ENCODE data around the gene CRIM1. TPM values are rescaled to one million over a fixed set of nuclear protein-coding genes. Genes with fewer than 3 reads are reported as not detected.

Gene CRIM1
- total RNA-seq, 1 experiment from 2014 or later = 133 TPM

GRCh38 chr2:36553683-36554082 lies 198.1 kb downstream of the CRIM1 start:
- intact Hi-C loops (cut with micrococcal nuclease; ENCODE audit: unreplicated experiment) = no loop called here
- H3F3A ChIP-seq (ENCODE audit: insufficient read depth, low read depth) = no peaks in the 10 kb centered on the region
- H4K20me1 ChIP-seq (ENCODE audit: insufficient read depth) = no peaks in the 10 kb centered on the region
- no peak overlapping the region for H3K27ac ChIP-seq
- H3K9me2 ChIP-seq (ENCODE audit: insufficient read depth) = no peaks in the 10 kb centered on the region
- no peaks in the 10 kb centered on the region for H3K79me2 ChIP-seq (ENCODE audit: low read depth)
- H3K36me3 ChIP-seq (ENCODE audit: low read depth) = peaks cover 23% of the 10 kb centered on the region
- H3K27me3 ChIP-seq (ENCODE audit: insufficient read depth, low read depth) = no peaks in the 10 kb centered on the region
- TF ChIP-seq EZH2 (IDR thresholded peaks at IDR 0.05; ENCODE audit: low read depth) = no peak
- no peak for TF ChIP-seq CTCF (conservative IDR thresholded peaks at IDR 0.05)
- no peak for DNase-seq
- no peaks in the 10 kb centered on the region for H3K9me3 ChIP-seq (ENCODE audit: insufficient read depth, low read depth)
- no peak overlapping the region for H2AFZ ChIP-seq
- H3K4me3 ChIP-seq = no peak overlapping the region
- no peak overlapping the region for H3K4me2 ChIP-seq
- CTCF ChIA-PET = no interaction called here
- no peaks in the 10 kb centered on the region for H3K4me1 ChIP-seq (replicated peaks; ENCODE audit: insufficient read depth)
- BruUV-seq (replicated peaks) = TSS peak; percentile 13
- POLR2A ChIA-PET (ENCODE audit: unreplicated experiment) = no interaction called here

GRCh38 chr2:36554531-36554930 lies 199.0 kb downstream of the CRIM1 start:
- Histone ChIP-seq H3K79me2 (ENCODE audit: low read depth) (peaks cover 5% of the 10 kb centered on the region; the same call in 1 of the 2 replicates), H3K4me1 (replicated peaks; ENCODE audit: insufficient read depth) (no peaks in the 10 kb centered on the region), H2AFZ (no peak overlapping the region), H3K9me2 (ENCODE audit: insufficient read depth) (no peaks in the 10 kb centered on the region), H3K36me3 (ENCODE audit: low read depth) (peaks cover 31% of the 10 kb centered on the region), H3K27ac (no peak overlapping the region), H3K27me3 (ENCODE audit: insufficient read depth, low read depth) (no peaks in the 10 kb centered on the region), H4K20me1 (ENCODE audit: insufficient read depth) (no peaks in the 10 kb centered on the region), H3F3A (ENCODE audit: insufficient read depth, low read depth) (no peaks in the 10 kb centered on the region), H3K4me2 (no peak overlapping the region), H3K4me3 (no peak overlapping the region), H3K9me3 (ENCODE audit: insufficient read depth, low read depth) (no peaks in the 10 kb centered on the region)
- CTCF ChIA-PET = no interaction called here
- DNase-seq = no peak
- TF ChIP-seq EZH2 (IDR thresholded peaks at IDR 0.05; ENCODE audit: low read depth) (no peak), CTCF (conservative IDR thresholded peaks at IDR 0.05) (no peak)
- intact Hi-C loops (cut with micrococcal nuclease; ENCODE audit: unreplicated experiment) = no loop called here
- POLR2A ChIA-PET (ENCODE audit: unreplicated experiment) = no interaction called here
- BruUV-seq (replicated peaks) = no TSS peak

- no TSS peak for BruUV-seq (replicated peaks)
- H3F3A ChIP-seq (ENCODE audit: insufficient read depth, low read depth) = peaks cover 3% of the 10 kb centered on the region
- H3K4me2 ChIP-seq = no peak overlapping the region
- no peaks in the 10 kb centered on the region for H3K9me2 ChIP-seq (ENCODE audit: insufficient read depth)
- ChIA-PET CTCF (no interaction called here), POLR2A (ENCODE audit: unreplicated experiment) (no interaction called here)
- no peak overlapping the region for H2AFZ ChIP-seq
- H3K4me3 ChIP-seq = no peak overlapping the region
- H4K20me1 ChIP-seq (ENCODE audit: insufficient read depth) = no peaks in the 10 kb centered on the region
- no peak for DNase-seq
- no peaks in the 10 kb centered on the region for H3K27me3 ChIP-seq (ENCODE audit: insufficient read depth, low read depth)
- H3K27ac ChIP-seq = no peak overlapping the region
- H3K79me2 ChIP-seq (ENCODE audit: low read depth) = peaks cover 17% of the 10 kb centered on the region
- no peaks in the 10 kb centered on the region for H3K9me3 ChIP-seq (ENCODE audit: insufficient read depth, low read depth)
- peaks cover 33% of the 10 kb centered on the region for H3K36me3 ChIP-seq (ENCODE audit: low read depth)
- H3K4me1 ChIP-seq (replicated peaks; ENCODE audit: insufficient read depth) = peaks cover 6% of the 10 kb centered on the region
- TF ChIP-seq EZH2 (IDR thresholded peaks at IDR 0.05; ENCODE audit: low read depth) = no peak
- no peak for TF ChIP-seq CTCF (conservative IDR thresholded peaks at IDR 0.05)
- intact Hi-C loops (cut with micrococcal nuclease; ENCODE audit: unreplicated experiment) = no loop called here
Measured at GRCh38 chr2:36555789-36556188, 200.2 kb downstream of the CRIM1 start.

Data from PC-9 (cell line).